ENCODE measurements around the gene KRTAP10-12.

GRCh38 chr21:44741921-44742320 lies 44.9 kb downstream of the KRTAP10-12 start:
- TF ChIP-seq POLR2AphosphoS5 (IDR thresholded peaks at IDR 0.05; ENCODE audit: low read depth, low read length) (no peak), POLR2A (IDR thresholded peaks at IDR 0.05; ENCODE audit: low read depth, low read length) (no peak), TAF1 (IDR thresholded peaks at IDR 0.05; ENCODE audit: borderline replicate concordance, low read depth, low read length) (no peak)

All from GM12892 (cell line).